Right ventricle myocardium superior (tissue), 1 donor: ENCODE data around the gene SPAG4. TPM values are rescaled to one million over a fixed set of nuclear protein-coding genes. Genes with fewer than 3 reads are reported as not detected.
A peak's percentile ranks its signal among the peaks of the same experiment; 100 is the strongest.

Experiments
- ATAC-seq: fragments of 200-7000 bp; cut with Tn5 transposase; one replicate; pipeline ENCODE4 v1.9.1; 2020; ENCODE audit warnings: mild to moderate bottlenecking; ENCODE audit not compliant: poor library complexity
- DNase-seq: peaks from one replicate; pipeline ENCODE4 v3.0.0-alpha.2; 2020
- intact Hi-C: fragments of 100-400 bp; cut with DNase I; formaldehyde crosslinking; loops from one replicate; pipeline ENCODE4 v1.11.2; 2022
- total RNA-seq: library from RNA; stranded (reverse); fragmentation: NEBNext Ultra II Directional; extraction: Animal tissue kit (Norgen Biotek cat#: 25700); gene quantifications from one replicate; pipeline ENCODE4 v1.2.1, GENCODE V29; 2021
- donor health status: DM: no; HTN: yes; CAD: no; lungs with severe emphysema.

The SPAG4 gene
- total RNA-seq, 1 donor from 2014 or later, result 2.3 TPM

DNA sequence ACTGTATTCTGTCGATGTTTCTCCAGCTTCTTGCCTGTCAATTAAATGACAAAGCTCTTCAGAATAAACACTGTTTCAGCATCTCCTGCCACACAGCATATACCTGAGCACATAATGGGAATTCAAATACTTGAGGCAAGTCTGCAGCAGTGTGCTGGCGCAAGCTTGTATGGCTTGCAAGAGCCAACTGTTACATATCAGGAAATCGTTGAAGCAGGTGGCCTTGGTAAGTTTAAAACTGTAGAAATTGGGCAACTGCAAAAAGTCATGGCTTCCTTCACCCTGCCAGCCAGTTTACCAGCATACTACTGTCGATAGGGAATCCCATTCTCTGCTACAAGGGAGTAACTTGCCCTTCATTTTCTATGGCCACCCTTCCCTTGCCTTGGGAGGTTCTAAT is 26.1 kb downstream of the SPAG4 start:
- DNase-seq, result no peak
- no peak for ATAC-seq
- intact Hi-C loops, result no loop called here

DNA sequence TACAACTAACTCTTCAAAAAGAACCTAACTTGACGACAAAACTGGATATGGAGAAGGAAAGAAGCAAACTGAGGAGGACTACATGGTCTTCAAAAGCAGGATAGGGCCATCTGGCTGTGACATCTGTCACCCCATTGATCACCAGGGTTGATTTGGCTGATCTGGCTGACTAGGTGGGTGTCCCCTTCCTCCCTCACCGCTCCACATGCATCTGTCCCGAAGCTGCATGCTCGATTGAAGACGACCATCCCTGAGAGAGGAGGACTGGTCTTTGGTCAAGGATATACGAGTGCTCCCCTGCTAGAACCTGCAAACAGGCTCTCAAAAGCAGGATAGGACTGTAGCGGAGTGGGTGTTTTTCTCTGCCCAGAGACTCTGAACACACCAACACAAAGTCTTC is 27.4 kb downstream of the SPAG4 start:
- DNase-seq (no peak), ATAC-seq (no peak)
- intact Hi-C loops, result no loop called here

DNA sequence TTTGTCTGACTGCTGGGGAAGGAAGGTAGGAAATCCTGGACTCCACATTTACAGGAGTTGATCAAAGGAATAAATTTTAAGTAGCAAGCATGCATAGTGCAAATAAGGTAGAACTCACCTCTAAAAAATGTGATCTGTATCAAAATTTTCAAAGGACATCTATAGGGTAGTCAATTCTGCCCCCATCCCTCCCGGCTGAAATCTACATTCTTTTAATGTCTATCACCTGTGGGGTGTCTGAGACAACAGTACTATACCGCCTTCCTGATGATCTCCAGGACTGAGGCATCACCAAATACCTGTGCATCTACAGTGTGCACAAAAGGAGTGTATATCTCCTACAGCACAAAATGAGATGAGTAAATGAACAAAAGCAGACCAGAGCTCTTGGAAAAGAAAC is 29.2 kb downstream of the SPAG4 start:
- DNase-seq (no peak), ATAC-seq (no peak)
- intact Hi-C loops, result no loop called here

DNA sequence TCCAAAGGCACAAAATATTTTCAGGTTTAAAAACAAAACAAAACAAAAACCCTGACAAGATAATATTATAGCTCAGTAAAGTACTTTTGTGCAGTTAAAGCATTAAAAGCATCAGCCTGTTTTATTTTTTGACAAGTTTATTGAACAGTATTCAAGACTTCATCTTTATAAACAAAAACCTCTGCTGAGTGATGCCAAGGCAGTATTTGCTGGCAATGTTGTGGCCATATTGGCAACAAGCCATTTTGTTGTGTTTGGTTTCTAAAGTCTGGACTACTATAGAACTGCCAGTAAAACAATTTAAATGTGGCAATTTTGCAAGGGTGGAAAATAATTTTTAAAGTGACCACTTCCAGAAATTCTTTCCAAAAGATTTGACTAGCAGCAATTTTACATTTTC is 33.2 kb downstream of the SPAG4 start:
- DNase-seq (no peak), ATAC-seq (peak; percentile 32)
- intact Hi-C loops, result no loop called here

GRCh38 chr20:35650632-35651031 is 35.0 kb downstream of the SPAG4 start:
- intact Hi-C loops, result no loop called here
- DNase-seq (no peak), ATAC-seq (no peak)

DNA sequence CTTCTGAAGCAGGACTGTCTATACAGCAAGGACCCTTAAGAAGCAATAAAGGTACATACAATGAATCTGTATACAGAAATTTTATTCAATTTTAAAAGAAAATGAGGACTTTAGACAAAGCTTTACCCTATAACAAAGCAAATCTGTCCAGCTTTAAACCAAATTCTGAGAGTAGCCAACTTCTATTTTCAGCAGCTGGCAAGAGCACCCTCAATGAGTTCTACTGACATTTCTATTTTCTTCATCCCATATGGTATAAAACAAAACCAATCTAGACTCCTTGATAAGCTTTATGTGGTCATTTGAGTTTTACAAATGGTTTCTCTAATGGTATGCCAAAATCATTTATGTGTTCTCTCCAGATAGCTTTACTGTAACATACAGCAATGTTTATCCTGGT is 36.3 kb downstream of the SPAG4 start:
- DNase-seq, result no peak
- ATAC-seq, result peak; percentile 51
- intact Hi-C loops, result no loop called here

GRCh38 chr20:35652641-35653429 is 37.2 kb downstream of the SPAG4 start:
- intact Hi-C loops, result no loop called here
- no peak for ATAC-seq
- DNase-seq, result no peak

GRCh38 chr20:35653430-35653734 is 37.8 kb downstream of the SPAG4 start:
- DNase-seq (no peak), ATAC-seq (no peak)
- intact Hi-C loops, result no loop called here

GRCh38 chr20:35653893-35654292 is 38.3 kb downstream of the SPAG4 start:
- intact Hi-C loops, result no loop called here
- no peak for ATAC-seq
- no peak for DNase-seq

DNA sequence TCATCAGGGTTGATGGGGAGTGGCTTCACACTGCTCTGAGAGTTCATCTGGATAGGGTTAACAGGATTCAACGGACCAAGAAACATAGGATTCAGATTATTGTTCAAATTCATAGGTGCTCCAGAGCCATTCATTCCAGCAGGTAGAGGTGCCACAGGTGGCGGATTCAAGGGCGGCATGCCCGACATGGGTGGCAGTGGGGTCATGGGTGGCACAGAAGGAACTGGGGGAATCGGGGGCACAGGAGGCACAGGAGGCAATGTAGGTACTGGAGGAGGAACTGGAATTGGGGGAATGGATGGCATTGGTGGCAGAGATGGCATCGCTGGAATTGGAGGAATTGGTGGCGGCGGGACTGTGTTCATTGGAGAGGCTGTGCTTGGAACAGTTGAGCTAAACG is 38.8 kb downstream of the SPAG4 start:
- intact Hi-C loops, result no loop called here
- DNase-seq, result no peak

GRCh38 chr20:35657271-35657670 is 41.6 kb downstream of the SPAG4 start:
- intact Hi-C loops, result no loop called here
- DNase-seq, result no peak
- no peak for ATAC-seq

More for the DNA sequence above, 38.8 kb downstream of the SPAG4 start:
- no peak for ATAC-seq

GRCh38 chr20:35660122-35660937 is 44.7 kb downstream of the SPAG4 start:
- ATAC-seq, result no peak
- intact Hi-C loops, result loop anchor here (5.0 kb wide), 1 partner anchor 43 kb away; the partner anchor contains the start of gene SPAG4
- no peak for DNase-seq

GRCh38 chr20:35661053-35661452 is 45.4 kb downstream of the SPAG4 start:
- intact Hi-C loops, result loop anchor here (5.0 kb wide), 1 partner anchor 44 kb away; the partner anchor contains the start of gene SPAG4
- DNase-seq (no peak), ATAC-seq (no peak)

DNA sequence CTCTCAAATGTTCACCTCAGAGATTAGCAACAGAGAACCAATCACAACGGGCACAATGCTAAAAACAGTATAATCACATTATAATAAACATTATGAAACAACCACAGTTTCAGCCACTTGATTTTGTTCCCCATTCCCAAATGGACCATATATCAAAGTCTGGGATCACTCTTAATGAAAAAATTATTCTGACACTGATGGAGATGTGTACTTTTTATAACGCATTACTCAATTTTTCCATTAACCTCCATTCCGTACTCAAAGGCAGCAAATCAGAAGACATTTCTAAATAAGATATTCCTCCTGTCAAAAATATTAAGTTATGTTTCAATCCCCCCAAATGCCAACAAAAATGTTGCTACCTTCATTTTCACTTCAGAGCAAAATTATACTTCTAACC is 46.3 kb downstream of the SPAG4 start:
- ATAC-seq (no peak), DNase-seq (no peak)
- intact Hi-C loops, result loop anchor here (5.0 kb wide), 1 partner anchor 45 kb away; the partner anchor contains the start of gene SPAG4

DNA sequence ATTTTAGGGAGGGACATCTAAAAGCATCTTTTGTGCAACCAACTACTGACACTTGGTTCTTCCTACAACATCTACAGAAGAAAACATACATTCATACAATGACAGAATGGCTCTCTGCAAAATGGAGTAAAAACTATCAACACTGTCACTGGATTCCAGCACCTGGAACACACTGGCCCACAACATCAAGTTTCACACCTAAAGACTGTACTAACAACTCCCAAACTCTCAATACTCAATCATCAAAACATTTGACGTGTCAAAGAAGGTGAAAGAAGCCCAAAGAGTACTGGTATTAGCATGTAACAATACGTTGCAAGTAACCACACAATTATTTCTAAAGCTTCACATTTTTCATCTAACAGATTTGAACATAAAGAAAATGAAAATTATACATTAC is 46.9 kb downstream of the SPAG4 start:
- DNase-seq (no peak), ATAC-seq (no peak)
- intact Hi-C loops, result loop anchor here (5.0 kb wide), 1 partner anchor 45 kb away; the partner anchor contains the start of gene SPAG4

- DNase-seq, result no peak
- intact Hi-C loops, result loop anchor here (5.0 kb wide), 1 partner anchor 46 kb away; the partner anchor contains the start of gene SPAG4
- ATAC-seq, result peak; percentile 9
These were observed 48.2 kb downstream of the SPAG4 start for GRCh38 chr20:35663516-35664465.

DNA sequence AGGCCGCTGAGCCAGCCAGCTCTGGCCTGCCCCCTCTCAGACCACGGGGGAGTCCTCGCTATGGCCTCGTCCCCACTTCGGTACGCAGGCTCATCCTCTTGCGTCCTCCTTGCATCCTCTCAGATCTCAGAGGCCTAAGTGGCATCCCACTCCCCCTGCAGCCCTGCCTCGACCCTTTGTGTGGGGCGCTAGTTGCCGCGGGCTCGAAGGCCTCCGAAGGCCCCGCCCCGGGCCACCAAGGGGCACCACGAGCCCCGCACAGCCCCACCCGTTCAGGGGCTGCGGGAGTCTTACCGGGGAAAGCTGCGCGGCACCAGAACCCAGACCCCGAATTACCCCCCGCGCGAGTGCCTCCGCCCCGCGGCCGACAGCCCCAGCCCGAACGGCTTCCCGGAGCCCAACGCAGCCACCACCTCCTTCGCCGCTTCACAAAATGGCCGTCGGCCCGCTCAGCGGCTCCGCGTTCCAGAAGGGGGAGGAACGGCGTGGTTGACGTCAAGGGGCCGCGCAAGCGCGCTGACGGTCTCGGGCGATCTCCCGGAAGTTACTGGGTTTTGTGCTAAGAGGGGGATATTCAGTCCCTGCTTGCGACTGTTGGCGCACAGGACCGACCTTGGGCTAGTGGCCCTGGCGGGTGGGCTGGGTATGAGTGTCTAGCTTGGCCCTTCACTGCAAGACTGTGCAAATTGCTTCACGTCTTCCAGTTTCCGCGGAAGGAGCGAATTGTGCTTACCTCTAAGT is 49.0 kb downstream of the SPAG4 start, which contains the start of the genes CPNE1 and RBM12:
CPNE1 (minus strand) TSS at position 435 of the 741 bp plus-strand sequence. CDS start 31,977 bp downstream, outside the sequence.
RBM12 (minus strand) TSS at position 435 of the 741 bp plus-strand sequence. CDS start 9,578 bp downstream, outside the sequence.
- peak; percentile 94 for DNase-seq
- intact Hi-C loops, result loop anchor here (5.0 kb wide), 1 partner anchor 47 kb away; the partner anchor contains the start of gene SPAG4
- ATAC-seq, result peak; percentile 98

GRCh38 chr20:35665949-35666288 is 50.3 kb downstream of the SPAG4 start:
- no peak for ATAC-seq
- no peak for DNase-seq
- intact Hi-C loops, result no loop called here
